GM20431 (cell line): Measurements from ENCODE around the gene DOK5.

Source experiments
- in situ Hi-C: fragments of 300-500 bp; cut with MseI, MboI; formaldehyde crosslinking; loops from one replicate; pipeline ENCODE4 v1.15.0; 2020; ENCODE audit warnings: low sequenced_read_pairs; ENCODE audit not compliant: unreplicated experiment

Gene DOK5

DNA sequence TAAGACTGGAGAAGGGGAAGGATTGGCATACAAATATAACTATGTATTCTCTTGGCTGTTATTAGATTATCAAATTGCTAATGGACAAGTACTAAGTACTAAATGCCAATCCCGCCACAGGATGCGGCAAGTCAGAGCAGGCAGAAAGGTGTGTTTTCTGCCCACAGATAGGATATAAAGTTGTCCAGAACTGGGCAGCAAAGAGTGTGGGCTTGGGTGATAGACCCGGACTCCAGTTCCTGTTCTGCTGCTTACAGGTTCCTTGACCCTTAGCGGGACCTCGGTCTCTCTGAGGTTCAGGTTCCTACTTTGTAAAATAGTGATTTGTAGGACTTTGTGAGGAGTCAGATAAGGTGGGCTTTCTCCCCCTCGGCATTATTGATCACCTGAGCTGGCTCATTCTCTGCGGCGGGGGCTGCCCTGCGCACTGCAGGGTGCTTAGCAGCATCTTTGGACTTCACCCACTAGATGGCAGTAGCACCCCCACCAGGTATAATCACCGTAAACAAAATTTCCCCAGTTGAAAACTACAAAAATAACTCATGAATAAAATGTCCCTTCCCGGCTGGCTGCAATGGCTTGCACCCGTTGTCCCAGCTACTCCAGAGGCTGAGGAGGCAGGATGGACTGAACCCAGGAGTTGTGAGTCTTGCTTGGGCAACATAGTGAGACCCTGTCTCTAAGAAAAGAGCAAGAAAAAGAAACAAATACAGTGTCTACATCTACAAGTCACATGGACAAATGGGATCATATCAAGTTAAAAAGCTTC is 193.1 kb downstream of the DOK5 start:
- in situ Hi-C loops, result no loop called here

DNA sequence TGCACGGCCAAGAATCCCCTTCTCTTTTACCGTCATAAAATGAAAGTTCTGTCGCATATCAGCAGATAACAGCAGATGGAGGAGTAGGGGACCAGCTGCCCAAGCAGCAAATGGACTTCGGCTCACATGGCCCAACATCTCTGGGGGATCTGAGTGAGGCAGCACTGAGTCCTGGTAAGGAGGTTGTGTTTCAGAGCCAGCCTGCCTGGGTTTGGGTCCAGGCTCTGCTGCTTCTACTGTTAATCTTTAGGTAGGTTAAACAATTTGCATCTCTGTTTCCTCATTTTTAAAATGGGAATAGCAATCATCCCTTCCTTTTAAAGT is 193.6 kb downstream of the DOK5 start:
- in situ Hi-C loops, result no loop called here

DNA sequence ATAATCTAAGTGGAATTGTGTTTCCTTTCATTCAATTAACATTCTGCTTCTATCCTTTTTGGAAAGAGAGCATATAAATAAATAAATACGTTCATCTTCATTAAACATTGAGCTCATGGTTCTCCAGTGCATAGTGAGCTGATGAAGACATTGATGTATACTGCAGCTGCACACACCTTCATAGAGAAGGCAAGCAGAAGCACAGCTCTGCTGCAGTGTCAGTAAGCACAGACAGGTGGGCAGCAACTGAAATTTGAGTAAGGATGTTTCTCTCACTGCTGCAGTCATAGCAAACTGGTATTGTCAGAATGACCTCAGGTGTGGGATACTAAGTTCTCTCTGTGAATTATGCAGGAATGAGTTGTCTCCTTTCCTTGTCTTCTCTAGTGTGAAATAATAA is 202.9 kb downstream of the DOK5 start:
- in situ Hi-C loops, result loop anchor here (10.0 kb wide), 1 partner anchor 1567 kb away; the partner anchor contains the start of gene MC3R

- in situ Hi-C loops, result no loop called here
Observed at GRCh38 chr20:54680439-54680838, 205.0 kb downstream of the DOK5 start.

DNA sequence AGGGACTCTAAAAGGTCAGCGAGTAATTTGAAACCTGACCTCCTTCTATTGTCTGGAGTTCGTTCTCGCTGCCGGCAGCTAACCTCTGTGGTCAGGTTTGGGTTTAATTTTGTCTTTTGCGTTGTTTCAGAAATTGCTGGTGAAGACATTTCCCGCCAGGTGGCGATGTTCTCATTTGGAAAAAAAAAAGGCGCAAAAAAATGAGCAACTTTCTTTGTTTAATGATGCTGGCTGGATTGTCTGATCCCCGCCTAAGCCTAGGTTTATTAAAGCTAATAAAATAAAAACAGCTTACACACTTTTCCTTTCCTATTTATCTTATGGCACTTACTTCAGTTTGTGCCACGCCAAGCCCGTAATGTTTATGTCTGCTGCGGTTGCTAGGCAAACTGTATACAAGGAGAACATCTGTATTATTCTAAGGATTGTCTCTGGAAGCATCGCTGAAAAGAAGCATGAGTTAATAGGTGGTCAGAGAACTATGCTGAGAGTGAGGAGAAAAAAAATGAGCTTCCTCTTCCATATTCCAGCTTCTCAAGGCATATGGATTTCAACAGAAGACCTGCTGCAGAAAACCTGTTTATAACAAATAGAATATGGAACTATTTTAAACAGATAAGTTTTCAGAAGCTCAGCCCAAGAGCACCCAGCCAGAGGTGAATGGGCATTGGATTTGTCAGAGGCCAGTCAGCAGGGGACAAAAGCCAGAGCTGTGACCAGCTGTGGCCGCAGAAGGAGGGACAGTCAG is 205.7 kb downstream of the DOK5 start:
- in situ Hi-C loops, result no loop called here

DNA sequence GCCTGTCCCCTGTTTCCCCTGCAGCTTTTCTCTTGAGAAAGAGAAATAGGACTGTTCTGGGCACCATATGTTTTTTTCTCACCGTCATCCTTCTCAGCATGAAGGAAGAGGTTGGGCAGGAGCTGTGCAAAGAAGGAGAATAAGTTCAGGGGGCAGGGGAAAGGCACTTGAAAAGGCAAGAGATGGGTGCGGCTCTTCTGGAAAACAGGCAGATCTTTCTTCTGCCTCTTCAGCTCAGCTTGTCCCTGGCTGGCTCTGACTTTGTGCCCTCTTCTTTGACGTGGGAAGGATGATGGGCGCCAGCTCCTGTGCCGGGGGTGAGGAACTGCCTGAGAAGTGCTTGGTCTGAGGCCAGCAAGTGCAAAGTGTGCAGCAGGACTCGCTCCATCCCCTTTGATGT is 206.5 kb downstream of the DOK5 start:
- in situ Hi-C loops, result no loop called here

DNA sequence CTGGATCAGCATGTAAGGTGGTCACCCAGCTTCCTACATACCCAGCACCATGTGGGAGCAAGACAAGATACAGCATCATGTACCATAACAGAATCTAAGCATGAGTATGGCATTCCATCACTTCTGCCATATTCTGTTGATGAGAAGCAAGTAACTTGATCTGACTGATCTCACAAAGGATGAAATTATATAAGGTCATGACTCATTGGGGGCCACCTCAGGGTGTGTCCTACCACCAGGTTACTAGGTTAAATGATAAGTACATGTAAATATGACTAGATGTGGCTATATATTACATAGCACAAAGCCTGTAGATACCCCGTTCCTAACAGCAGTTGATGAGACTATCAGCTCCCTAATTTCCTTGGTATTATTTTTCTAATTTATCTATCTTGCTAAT is 213.1 kb downstream of the DOK5 start:
- in situ Hi-C loops, result no loop called here

DNA sequence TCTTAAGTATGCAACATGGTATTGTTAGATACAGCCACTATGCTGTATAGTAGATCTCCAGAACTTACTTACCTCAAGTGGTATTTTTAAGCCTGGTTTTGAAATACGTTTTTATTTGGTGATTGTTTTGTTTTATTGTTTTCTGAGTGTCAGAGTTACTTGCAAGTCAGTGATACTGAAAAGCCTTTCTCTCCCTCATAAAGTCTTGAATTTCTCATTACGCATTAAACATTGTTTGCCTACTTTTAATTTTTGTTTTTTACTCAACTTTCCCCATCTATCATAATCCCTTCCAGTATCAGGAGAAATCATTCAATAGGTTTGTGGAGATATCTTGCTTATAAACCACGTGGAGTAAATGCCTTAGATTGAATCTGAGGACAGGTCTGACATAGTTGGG is 214.9 kb downstream of the DOK5 start:
- in situ Hi-C loops, result no loop called here

DNA sequence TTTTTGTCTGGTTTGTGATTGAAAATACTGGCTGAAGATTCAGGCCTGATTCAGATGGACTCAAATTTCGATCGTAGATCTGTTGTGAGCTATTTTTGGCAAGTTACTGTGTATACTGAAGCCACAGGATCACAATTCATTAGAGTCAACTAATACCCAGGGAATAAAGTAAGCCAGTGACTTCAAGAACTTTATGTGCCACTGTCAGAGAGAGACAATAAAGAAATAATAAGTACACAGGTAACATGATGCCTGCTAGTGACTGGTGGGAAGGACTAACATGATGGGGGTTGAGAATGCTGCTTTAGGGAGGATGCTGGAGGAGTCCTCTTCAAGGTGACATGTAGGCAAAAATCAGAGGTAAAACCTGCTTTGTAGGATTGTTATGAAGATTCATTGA is 215.9 kb downstream of the DOK5 start:
- in situ Hi-C loops, result no loop called here

GRCh38 chr20:54692168-54692887 is 216.9 kb downstream of the DOK5 start:
- in situ Hi-C loops, result no loop called here

- in situ Hi-C loops, result no loop called here
Observed at GRCh38 chr20:54694516-54694915, 219.1 kb downstream of the DOK5 start.

DNA sequence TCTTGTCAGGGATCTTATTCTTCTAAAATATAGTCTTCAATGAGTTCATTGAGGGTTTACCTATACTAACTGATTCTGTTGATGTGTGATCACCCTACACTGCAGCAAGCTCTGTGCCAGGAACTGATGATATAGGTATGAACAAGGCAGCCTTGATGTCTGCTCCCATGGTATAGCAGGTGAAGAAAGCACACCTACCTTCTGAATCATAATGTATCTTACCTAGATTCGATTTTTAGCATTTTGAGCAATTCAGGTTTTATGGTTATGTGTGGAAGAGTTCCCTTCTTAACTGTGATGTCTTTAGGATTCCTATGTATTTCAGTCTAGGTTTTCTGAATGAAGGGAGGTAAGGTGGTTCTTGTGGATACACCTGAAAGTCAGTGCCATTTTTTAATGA is 223.0 kb downstream of the DOK5 start:
- in situ Hi-C loops, result no loop called here
